ENCODE results near the gene LRFN4.

LRFN4 gene

GRCh38 chr11:66845876-66846212, 11.0 kb upstream of the LRFN4 start (continued):
- TF ChIP-seq, protein P1, sequence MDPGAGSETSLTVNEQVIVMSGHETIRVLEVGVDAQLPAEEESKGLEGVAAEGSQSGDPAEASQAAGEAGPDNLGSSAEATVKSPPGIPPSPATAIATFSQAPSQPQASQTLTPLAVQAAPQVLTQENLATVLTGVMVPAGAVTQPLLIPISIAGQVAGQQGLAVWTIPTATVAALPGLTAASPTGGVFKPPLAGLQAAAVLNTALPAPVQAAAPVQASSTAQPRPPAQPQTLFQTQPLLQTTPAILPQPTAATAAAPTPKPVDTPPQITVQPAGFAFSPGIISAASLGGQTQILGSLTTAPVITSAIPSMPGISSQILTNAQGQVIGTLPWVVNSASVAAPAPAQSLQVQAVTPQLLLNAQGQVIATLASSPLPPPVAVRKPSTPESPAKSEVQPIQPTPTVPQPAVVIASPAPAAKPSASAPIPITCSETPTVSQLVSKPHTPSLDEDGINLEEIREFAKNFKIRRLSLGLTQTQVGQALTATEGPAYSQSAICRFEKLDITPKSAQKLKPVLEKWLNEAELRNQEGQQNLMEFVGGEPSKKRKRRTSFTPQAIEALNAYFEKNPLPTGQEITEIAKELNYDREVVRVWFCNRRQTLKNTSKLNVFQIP (CRISPR knock-in tag; IDR thresholded peaks at IDR 0.05; ENCODE audit: borderline replicate concordance, low read depth), result no peak
- TF ChIP-seq RARB (CRISPR knock-in tag; IDR thresholded peaks at IDR 0.05) (no peak), ZNF565 (CRISPR knock-in tag; conservative IDR thresholded peaks at IDR 0.05; ENCODE audit: low read depth) (no peak), TOX (CRISPR knock-in tag; IDR thresholded peaks at IDR 0.05; ENCODE audit: borderline replicate concordance) (no peak), TCF4 (CRISPR knock-in tag; IDR thresholded peaks at IDR 0.05; ENCODE audit: borderline replicate concordance) (no peak), ZC3H10 (CRISPR knock-in tag; IDR thresholded peaks at IDR 0.05) (no peak), ISL1 (CRISPR knock-in tag; IDR thresholded peaks at IDR 0.05) (no peak), ZNF8 (CRISPR knock-in tag; IDR thresholded peaks at IDR 0.05) (no peak), ZNF70 (CRISPR knock-in tag; IDR thresholded peaks at IDR 0.05) (no peak), OSR1 (CRISPR knock-in tag; IDR thresholded peaks at IDR 0.05) (no peak), ARNTL (CRISPR knock-in tag; IDR thresholded peaks at IDR 0.05; ENCODE audit: borderline replicate concordance, low read depth) (no peak), PPARA (CRISPR knock-in tag; IDR thresholded peaks at IDR 0.05; ENCODE audit: borderline replicate concordance) (no peak), SNAI2 (CRISPR knock-in tag; IDR thresholded peaks at IDR 0.05) (no peak)
- TF ChIP-seq, protein P2, sequence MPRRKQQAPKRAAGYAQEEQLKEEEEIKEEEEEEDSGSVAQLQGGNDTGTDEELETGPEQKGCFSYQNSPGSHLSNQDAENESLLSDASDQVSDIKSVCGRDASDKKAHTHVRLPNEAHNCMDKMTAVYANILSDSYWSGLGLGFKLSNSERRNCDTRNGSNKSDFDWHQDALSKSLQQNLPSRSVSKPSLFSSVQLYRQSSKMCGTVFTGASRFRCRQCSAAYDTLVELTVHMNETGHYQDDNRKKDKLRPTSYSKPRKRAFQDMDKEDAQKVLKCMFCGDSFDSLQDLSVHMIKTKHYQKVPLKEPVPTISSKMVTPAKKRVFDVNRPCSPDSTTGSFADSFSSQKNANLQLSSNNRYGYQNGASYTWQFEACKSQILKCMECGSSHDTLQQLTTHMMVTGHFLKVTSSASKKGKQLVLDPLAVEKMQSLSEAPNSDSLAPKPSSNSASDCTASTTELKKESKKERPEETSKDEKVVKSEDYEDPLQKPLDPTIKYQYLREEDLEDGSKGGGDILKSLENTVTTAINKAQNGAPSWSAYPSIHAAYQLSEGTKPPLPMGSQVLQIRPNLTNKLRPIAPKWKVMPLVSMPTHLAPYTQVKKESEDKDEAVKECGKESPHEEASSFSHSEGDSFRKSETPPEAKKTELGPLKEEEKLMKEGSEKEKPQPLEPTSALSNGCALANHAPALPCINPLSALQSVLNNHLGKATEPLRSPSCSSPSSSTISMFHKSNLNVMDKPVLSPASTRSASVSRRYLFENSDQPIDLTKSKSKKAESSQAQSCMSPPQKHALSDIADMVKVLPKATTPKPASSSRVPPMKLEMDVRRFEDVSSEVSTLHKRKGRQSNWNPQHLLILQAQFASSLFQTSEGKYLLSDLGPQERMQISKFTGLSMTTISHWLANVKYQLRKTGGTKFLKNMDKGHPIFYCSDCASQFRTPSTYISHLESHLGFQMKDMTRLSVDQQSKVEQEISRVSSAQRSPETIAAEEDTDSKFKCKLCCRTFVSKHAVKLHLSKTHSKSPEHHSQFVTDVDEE (CRISPR knock-in tag; IDR thresholded peaks at IDR 0.05), result no peak

DNA sequence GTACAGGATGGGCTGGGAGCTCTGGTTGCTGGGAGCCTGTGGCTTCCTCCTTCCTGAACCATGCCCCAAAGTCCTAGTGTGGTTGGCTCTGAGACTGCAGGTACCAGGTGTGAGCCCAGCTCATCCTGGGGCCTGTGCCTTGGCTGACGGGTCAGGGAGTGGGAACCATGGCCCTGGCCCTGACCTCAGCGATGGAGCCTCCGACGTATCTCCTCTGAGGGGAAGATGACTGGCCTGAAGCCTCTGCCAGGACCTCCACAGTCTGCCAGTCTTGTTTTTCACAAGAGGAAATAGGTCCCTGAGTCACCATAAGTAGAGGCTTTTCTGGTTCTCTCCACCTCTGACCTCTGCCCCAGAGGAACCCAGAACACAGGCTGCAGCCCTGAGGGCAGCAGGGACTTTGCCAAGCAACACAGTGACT, 10.2 kb upstream of the LRFN4 start:
- TF ChIP-seq, protein P3, sequence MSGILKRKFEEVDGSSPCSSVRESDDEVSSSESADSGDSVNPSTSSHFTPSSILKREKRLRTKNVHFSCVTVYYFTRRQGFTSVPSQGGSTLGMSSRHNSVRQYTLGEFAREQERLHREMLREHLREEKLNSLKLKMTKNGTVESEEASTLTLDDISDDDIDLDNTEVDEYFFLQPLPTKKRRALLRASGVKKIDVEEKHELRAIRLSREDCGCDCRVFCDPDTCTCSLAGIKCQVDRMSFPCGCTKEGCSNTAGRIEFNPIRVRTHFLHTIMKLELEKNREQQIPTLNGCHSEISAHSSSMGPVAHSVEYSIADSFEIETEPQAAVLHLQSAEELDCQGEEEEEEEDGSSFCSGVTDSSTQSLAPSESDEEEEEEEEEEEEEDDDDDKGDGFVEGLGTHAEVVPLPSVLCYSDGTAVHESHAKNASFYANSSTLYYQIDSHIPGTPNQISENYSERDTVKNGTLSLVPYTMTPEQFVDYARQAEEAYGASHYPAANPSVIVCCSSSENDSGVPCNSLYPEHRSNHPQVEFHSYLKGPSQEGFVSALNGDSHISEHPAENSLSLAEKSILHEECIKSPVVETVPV (CRISPR knock-in tag; IDR thresholded peaks at IDR 0.05), result no peak
- no peak for TF ChIP-seq ZFP30 (CRISPR knock-in tag; IDR thresholded peaks at IDR 0.05)
- TF ChIP-seq, protein P1 (CRISPR knock-in tag; IDR thresholded peaks at IDR 0.05; ENCODE audit: borderline replicate concordance, low read depth), result no peak
- no peak for TF ChIP-seq GLIS3 (CRISPR knock-in tag; IDR thresholded peaks at IDR 0.05)
- no peak for TF ChIP-seq OSR1 (CRISPR knock-in tag; IDR thresholded peaks at IDR 0.05)
- TF ChIP-seq, protein P4, sequence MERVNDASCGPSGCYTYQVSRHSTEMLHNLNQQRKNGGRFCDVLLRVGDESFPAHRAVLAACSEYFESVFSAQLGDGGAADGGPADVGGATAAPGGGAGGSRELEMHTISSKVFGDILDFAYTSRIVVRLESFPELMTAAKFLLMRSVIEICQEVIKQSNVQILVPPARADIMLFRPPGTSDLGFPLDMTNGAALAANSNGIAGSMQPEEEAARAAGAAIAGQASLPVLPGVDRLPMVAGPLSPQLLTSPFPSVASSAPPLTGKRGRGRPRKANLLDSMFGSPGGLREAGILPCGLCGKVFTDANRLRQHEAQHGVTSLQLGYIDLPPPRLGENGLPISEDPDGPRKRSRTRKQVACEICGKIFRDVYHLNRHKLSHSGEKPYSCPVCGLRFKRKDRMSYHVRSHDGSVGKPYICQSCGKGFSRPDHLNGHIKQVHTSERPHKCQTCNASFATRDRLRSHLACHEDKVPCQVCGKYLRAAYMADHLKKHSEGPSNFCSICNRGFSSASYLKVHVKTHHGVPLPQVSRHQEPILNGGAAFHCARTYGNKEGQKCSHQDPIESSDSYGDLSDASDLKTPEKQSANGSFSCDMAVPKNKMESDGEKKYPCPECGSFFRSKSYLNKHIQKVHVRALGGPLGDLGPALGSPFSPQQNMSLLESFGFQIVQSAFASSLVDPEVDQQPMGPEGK (CRISPR knock-in tag; IDR thresholded peaks at IDR 0.05; ENCODE audit: borderline replicate concordance), result no peak
- TF ChIP-seq ZNF565 (CRISPR knock-in tag; conservative IDR thresholded peaks at IDR 0.05; ENCODE audit: low read depth), result no peak
- no peak for TF ChIP-seq ZC3H10 (CRISPR knock-in tag; IDR thresholded peaks at IDR 0.05)
- ATAC-seq, result no peak

- ATAC-seq, result no peak
- TF ChIP-seq OSR1 (CRISPR knock-in tag; IDR thresholded peaks at IDR 0.05) (no peak), ZNF565 (CRISPR knock-in tag; conservative IDR thresholded peaks at IDR 0.05; ENCODE audit: low read depth) (no peak), ESRRG (CRISPR knock-in tag; IDR thresholded peaks at IDR 0.05) (no peak), SNAI2 (CRISPR knock-in tag; IDR thresholded peaks at IDR 0.05) (no peak), ISL1 (CRISPR knock-in tag; IDR thresholded peaks at IDR 0.05) (no peak), ZC3H10 (CRISPR knock-in tag; IDR thresholded peaks at IDR 0.05) (no peak), CSDC2 (CRISPR knock-in tag; IDR thresholded peaks at IDR 0.05) (no peak), ARNTL (CRISPR knock-in tag; IDR thresholded peaks at IDR 0.05; ENCODE audit: borderline replicate concordance, low read depth) (no peak), TCF4 (CRISPR knock-in tag; IDR thresholded peaks at IDR 0.05; ENCODE audit: borderline replicate concordance) (no peak), GLIS3 (CRISPR knock-in tag; IDR thresholded peaks at IDR 0.05) (no peak), ZFP30 (CRISPR knock-in tag; IDR thresholded peaks at IDR 0.05) (no peak)
- TF ChIP-seq, protein P4 (CRISPR knock-in tag; IDR thresholded peaks at IDR 0.05; ENCODE audit: borderline replicate concordance), result no peak
- TF ChIP-seq, protein P3 (CRISPR knock-in tag; IDR thresholded peaks at IDR 0.05), result no peak
- TF ChIP-seq, protein P1 (CRISPR knock-in tag; IDR thresholded peaks at IDR 0.05; ENCODE audit: borderline replicate concordance, low read depth), result no peak
These were observed 9.2 kb upstream of the LRFN4 start for GRCh38 chr11:66847461-66848232.

All from SK-N-SH treated with all-trans-retinoic acid at 6 μM for 48 hours (cell line).